ENCODE measurements around the gene SCN2B. TPM values are rescaled to one million over a fixed set of nuclear protein-coding genes. Genes with fewer than 3 reads are reported as not detected.

Gene SCN2B
- total and polyA plus RNA-seq, 2 donors (not counting 1 experiment from before 2014, with no cell fraction given), result 0.11 to 7.3 TPM

- Histone ChIP-seq H3K4me3 (replicated peaks in 1 of 4; ENCODE audit: control extremely low read depth in 1 of 4, insufficient read depth in 1 of 4, low read depth in 3 of 4, low read length in 4 of 4) (no peak overlapping the region), H3K79me2 (ENCODE audit: control insufficient read depth, insufficient read depth, low read length) (no peaks in the 10 kb centered on the region), H3K27ac (ENCODE audit: insufficient read depth, low read length) (no peak overlapping the region), H3K36me3 (ENCODE audit: control insufficient read depth, insufficient read depth, low read length) (no peaks in the 10 kb centered on the region), H3K27me3 (ENCODE audit: control insufficient read depth, insufficient read depth, low read length) (peaks cover 11% of the 10 kb centered on the region), H3K4me1 (ENCODE audit: control insufficient read depth, extremely low read depth, insufficient read depth, low read length) (no peaks in the 10 kb centered on the region), H3K4me2 (ENCODE audit: extremely low read depth, insufficient read depth, low read length) (no peak overlapping the region), H4K20me1 (ENCODE audit: control insufficient read depth, extremely low read depth, insufficient read depth, low read length) (no peaks in the 10 kb centered on the region), H3K9ac (ENCODE audit: insufficient read depth, low read length) (no peak overlapping the region), H3K9me3 (ENCODE audit: control insufficient read depth, insufficient read depth, low read depth, low read length) (no peaks in the 10 kb centered on the region), H2AFZ (ENCODE audit: low read length) (no peak overlapping the region)
- no peak for DNase-seq (ENCODE audit: low read depth in 2 of 2)
- TF ChIP-seq EZH2 (IDR thresholded peaks at IDR 0.05; ENCODE audit: low read length, missing control alignments), result no peak
- TF ChIP-seq CTCF (conservative IDR thresholded peaks at IDR 0.05 in 1 of 2, IDR thresholded peaks at IDR 0.05 in 1 of 2; ENCODE audit: low read depth in 1 of 2, low read length in 2 of 2), result no peak
Measured at GRCh38 chr11:118162846-118163245, 13.6 kb downstream of the SCN2B start.

- Histone ChIP-seq H4K20me1 (ENCODE audit: control insufficient read depth, extremely low read depth, insufficient read depth, low read length) (no peaks in the 10 kb centered on the region), H3K4me3 (replicated peaks in 1 of 4; ENCODE audit: control extremely low read depth in 1 of 4, insufficient read depth in 1 of 4, low read depth in 3 of 4, low read length in 4 of 4) (no peak overlapping the region), H3K27ac (ENCODE audit: insufficient read depth, low read length) (no peak overlapping the region), H3K27me3 (ENCODE audit: control insufficient read depth, insufficient read depth, low read length) (peaks cover 19% of the 10 kb centered on the region), H3K9ac (ENCODE audit: insufficient read depth, low read length) (no peak overlapping the region), H3K4me2 (ENCODE audit: extremely low read depth, insufficient read depth, low read length) (no peak overlapping the region), H3K79me2 (ENCODE audit: control insufficient read depth, insufficient read depth, low read length) (no peaks in the 10 kb centered on the region), H3K36me3 (ENCODE audit: control insufficient read depth, insufficient read depth, low read length) (no peaks in the 10 kb centered on the region), H3K4me1 (ENCODE audit: control insufficient read depth, extremely low read depth, insufficient read depth, low read length) (no peaks in the 10 kb centered on the region), H3K9me3 (ENCODE audit: control insufficient read depth, insufficient read depth, low read depth, low read length) (no peaks in the 10 kb centered on the region), H2AFZ (ENCODE audit: low read length) (no peak overlapping the region)
- DNase-seq (ENCODE audit: low read depth in 2 of 2), result no peak
- TF ChIP-seq EZH2 (IDR thresholded peaks at IDR 0.05; ENCODE audit: low read length, missing control alignments) (no peak), CTCF (conservative IDR thresholded peaks at IDR 0.05 in 1 of 2, IDR thresholded peaks at IDR 0.05 in 1 of 2; ENCODE audit: low read depth in 1 of 2, low read length in 2 of 2) (no peak)
Measured at GRCh38 chr11:118161786-118162185, 14.7 kb downstream of the SCN2B start.

GRCh38 chr11:118157186-118157895 lies 19.1 kb downstream of the SCN2B start:
- H3K27me3 ChIP-seq (ENCODE audit: control insufficient read depth, insufficient read depth, low read length), result peaks cover 51% of the 10 kb centered on the region
- H3K9ac ChIP-seq (ENCODE audit: insufficient read depth, low read length), result no peak overlapping the region
- H2AFZ ChIP-seq (ENCODE audit: low read length), result no peak overlapping the region
- H4K20me1 ChIP-seq (ENCODE audit: control insufficient read depth, extremely low read depth, insufficient read depth, low read length), result no peaks in the 10 kb centered on the region
- H3K27ac ChIP-seq (ENCODE audit: insufficient read depth, low read length), result no peak overlapping the region
- TF ChIP-seq CTCF (conservative IDR thresholded peaks at IDR 0.05 in 1 of 2, IDR thresholded peaks at IDR 0.05 in 1 of 2; ENCODE audit: low read depth in 1 of 2, low read length in 2 of 2) (no peak), EZH2 (IDR thresholded peaks at IDR 0.05; ENCODE audit: low read length, missing control alignments) (no peak)
- H3K4me1 ChIP-seq (ENCODE audit: control insufficient read depth, extremely low read depth, insufficient read depth, low read length), result no peaks in the 10 kb centered on the region
- no peak overlapping the region for H3K4me2 ChIP-seq (ENCODE audit: extremely low read depth, insufficient read depth, low read length)
- no peaks in the 10 kb centered on the region for H3K9me3 ChIP-seq (ENCODE audit: control insufficient read depth, insufficient read depth, low read depth, low read length)
- no peak for DNase-seq (ENCODE audit: low read depth in 2 of 2)
- H3K4me3 ChIP-seq (replicated peaks in 1 of 4; ENCODE audit: control extremely low read depth in 1 of 4, insufficient read depth in 1 of 4, low read depth in 3 of 4, low read length in 4 of 4), result no peak overlapping the region
- no peaks in the 10 kb centered on the region for H3K36me3 ChIP-seq (ENCODE audit: control insufficient read depth, insufficient read depth, low read length)
- H3K79me2 ChIP-seq (ENCODE audit: control insufficient read depth, insufficient read depth, low read length), result no peaks in the 10 kb centered on the region

All from fibroblast of lung (primary cell).